Renal cortical epithelial cell (primary cell): ENCODE results near the gene ANKRD35. TPM values are rescaled to one million over a fixed set of nuclear protein-coding genes. Genes with fewer than 3 reads are reported as not detected.
"Not testable (repeated sequence)": the region's sequence is repeated elsewhere in the genome, so short reads cannot be mapped to it uniquely, and the experiment has no call there.

ENCODE experiments used
- DNase-seq: peaks from one replicate; pipeline ENCODE4 v3.0.0-alpha.2; 2011; ENCODE audit warnings: low read depth
- total RNA-seq: library from RNA; depleted of rRNA; stranded (reverse); fragments of >200 nt; gene quantifications from 2 replicates; pipeline ENCODE4 v1.2.3, GENCODE V29; 2014

The ANKRD35 gene
- total RNA-seq, 1 donor from 2014 or later: 0.10 TPM

DNA sequence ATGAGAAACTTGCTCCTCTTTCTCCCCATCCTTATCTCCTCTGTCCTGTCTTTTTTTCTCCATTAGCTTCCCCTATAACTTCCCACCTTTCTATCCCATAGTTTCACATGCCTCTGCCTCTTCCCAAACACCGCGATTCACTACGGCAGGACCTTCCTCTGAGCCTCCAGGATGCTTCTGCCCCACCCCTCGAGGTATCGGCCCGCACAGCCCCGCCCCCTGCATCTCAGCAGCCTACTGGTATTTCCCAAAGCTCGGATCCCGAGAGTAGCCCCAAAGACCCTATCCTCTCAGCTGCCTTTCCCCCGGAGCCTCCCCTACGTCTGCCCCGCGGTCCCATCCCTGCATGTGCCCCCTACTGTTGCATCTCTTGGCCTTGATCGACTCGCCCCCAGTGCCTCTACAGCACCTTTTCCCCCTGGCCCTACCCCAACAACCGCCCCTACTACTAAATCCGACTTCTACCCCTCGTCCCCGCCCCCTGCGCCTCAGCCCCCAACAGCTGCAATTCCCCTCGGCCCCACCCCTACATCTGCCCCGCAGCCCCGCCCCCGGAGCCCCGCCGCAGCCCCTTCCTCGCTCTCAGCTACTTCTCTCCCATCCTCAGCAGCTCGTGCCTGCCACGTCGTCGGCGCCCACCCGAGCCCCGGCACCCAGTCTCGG, 27.3 kb downstream of the ANKRD35 start:
- DNase-seq: no peak

DNA sequence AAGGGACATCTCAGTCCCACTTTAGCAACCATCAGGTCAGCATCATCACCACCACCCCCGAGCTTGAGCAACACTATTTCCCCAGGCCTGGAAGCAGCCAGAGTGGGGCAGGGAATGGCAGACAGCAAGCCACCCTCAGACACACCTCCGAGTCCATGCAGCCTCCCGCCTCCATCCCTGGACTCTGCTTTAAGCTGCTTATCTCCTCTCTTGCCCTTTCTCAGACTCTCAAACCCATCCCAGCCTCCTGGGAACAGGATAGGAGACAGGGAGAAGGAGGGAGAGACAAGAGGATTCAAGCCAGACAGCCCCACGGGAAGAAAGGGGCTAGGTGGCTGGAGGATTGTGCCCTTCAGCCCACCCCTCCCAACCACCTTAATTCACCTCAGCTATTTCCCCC, 28.5 kb downstream of the ANKRD35 start:
- no peak for DNase-seq

DNA sequence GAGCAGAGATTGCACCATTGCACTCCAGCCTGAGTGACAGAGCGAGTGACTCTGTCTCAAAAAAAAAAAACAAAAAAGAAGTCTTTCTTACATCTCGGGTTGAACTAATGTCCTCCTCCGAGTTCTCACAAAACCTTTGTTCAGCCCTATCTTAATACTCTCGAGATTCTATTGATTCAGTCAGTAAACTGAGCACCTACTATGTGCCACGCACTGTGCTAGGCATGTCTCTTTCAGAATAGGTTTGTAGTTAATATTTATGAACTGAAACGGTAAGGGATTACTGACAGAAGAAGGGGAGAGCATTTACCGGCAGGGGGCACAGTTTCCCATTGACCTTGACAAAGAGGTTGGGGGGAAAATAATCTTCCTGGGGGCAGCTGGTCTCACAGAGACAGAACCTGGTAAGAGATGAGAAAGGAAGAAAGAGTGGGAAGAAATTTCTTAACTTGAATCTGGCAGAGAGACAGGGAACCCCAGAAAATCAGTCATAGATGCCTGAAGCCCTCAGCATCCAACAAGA, 30.2 kb downstream of the ANKRD35 start:
- DNase-seq: no peak

DNA sequence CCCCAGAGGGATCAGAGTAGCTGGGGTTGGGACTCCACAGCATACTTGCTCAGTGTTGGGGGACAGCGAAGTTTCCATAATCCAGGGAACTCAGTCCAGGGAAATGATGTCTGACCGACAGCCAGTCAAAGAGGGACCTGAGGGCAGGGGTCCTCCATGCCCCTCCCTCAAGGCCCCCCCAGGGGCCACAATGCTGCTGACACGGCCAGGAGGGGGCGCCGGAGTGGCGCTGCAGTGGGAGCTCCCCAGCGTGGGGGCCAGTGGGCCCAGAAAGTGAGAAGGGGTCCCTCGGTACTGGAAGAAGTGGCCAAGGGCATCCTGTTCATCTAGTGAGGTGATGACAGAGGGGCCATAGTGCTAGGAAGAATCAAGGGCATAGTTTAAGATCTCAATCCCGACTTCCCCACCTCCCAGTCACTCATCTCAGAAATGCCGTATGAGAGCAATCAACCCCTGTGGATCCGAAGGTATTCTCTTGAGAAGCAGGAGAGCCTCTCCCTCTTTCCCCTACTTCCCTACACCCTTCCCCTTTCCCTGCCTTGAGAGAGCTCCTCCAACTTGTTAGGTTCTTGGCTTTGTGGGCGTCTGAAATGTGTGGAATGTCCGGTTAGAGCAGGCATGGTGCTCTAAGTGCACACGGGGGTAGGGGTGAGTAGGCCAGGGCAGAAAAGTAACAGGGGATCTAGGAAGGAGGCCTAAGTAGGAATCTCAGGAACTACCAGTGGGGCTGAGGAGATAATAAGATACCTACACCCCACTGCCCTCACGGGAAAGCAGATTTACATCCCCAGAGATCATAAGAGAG, 36.1 kb downstream of the ANKRD35 start:
- peak; percentile 77 for DNase-seq

DNA sequence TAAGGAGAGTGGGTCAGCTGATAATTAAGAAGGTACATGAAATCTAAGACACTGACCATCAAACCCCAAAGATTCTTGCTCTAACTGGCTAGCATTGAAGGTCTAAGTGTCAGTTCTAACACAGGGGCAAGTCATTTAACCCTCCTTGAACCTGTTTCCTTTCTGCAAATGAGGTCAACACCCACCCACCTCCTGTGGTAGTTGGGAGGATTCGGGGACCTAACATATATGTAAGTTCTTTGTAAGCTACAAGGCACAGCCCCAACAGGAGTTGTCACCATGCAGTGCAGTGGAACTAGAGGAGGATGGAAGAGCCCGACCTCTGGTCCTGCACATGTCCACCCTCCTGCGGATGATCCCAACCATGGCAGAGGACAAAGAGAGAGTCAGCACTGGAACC, 37.8 kb downstream of the ANKRD35 start:
- DNase-seq: no peak

DNA sequence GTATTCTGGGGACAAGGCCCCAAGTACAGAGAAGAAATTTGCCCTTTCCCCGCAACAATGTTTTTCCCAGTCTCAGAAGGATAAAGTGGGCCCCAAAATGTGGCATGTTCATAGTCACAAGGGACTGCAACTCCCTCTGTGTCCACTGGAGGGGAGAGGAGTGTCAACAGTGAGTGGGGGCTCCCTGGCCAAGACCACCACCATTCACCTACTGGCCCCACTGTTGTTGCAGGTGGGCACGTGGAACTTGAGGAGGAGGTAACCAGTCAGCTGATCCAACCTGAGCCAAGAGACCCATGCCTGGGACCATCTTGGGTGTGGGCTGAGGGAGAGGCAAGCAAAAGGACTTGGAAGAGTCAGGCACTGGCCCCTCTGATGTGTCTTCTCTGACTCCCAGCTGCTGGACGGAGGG, 39.5 kb downstream of the ANKRD35 start:
- no peak for DNase-seq

DNA sequence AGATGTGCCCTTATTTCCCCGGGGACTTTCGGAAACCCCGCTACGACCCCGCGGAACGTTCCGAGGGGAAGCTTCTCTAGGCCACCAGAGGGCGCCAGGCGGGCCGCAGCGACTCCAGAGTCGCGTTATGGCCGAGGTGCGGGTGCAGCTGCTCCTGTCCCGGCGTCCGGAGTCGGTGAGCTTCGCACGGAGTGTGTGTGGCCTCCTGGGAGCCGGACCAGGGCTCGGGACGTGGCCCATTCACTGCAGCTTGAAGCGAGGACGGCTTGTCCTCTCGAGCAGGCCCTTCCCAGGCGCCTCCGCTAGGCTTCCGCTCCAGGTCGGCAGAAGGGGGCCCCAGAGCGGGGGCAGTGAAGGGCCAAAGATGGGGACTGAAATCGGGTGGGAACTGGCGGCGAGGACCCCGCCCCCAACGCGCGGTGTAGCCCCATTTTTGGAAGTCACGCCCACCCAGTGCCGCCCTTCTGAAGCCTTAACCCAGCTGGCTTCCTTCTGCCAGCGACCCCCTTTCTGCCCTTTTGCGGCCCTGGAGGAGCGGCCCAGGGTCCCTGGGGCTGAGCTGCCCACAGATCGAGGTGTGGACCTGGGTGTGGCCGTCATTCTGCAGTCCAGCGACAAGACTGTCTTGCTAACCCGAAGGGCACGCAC, 40.0 kb downstream of the ANKRD35 start, which contains the start of gene NUDT17:
NUDT17 (plus strand) TSS at position 117 of the 648 bp plus-strand sequence; CDS start at position 128, 11 bp downstream.
- peak; percentile 31 for DNase-seq

DNA sequence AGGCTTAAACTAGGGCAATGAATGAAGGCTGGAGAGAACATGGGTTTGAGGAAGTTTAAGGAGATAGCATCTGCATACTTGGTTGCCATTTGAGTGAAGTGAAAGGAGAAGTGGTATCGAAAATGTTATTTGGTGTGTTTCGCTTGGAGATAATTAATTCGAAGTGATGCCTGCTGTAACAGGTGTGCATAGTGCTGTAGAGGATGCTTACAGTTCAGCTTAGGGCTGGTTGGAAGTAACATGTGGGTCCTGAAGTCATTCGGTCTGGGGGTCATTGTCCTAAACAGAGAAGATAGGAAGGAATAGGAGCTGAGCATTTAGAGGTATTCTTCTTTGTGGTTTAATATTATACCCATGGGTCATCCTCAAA, 40.5 kb downstream of the ANKRD35 start:
- no peak for DNase-seq

DNA sequence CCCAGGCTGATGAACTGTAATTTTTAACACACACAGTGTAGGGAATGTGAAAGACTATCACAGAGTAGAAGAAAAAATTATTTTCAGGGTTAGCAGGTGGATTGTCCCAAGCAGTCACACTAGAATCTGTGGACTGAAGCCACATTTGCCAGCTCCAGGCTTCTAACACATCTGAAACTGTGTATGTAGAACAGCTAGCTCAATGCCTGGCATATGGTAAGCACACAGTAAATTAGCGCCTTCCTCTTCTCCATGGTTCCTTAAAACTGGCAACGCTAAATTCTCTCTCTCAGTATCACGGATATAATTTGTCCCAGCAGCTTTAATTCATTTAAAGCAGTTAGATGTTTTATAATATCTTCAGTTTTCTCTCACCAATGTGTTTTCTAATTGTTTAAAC, 42.6 kb downstream of the ANKRD35 start:
- no peak for DNase-seq

DNA sequence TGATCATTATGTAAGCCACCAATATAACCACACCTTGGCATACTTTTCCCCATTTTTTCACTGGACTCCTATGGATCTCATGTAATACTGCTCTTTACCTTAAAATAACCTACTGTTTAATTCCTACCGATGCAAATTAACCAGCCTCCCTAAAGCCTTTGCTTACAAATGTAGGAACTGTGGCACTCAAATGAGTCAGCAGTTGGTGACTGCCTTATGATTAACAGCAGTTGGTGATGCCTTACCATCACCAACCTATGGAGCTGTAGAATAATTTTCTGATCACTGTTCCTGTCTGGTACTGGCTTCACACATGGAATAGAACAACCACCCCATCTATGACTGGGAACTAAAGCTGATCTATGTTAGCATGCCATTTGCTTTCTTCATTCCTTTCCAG, 48.0 kb downstream of the ANKRD35 start:
- no peak for DNase-seq

DNA sequence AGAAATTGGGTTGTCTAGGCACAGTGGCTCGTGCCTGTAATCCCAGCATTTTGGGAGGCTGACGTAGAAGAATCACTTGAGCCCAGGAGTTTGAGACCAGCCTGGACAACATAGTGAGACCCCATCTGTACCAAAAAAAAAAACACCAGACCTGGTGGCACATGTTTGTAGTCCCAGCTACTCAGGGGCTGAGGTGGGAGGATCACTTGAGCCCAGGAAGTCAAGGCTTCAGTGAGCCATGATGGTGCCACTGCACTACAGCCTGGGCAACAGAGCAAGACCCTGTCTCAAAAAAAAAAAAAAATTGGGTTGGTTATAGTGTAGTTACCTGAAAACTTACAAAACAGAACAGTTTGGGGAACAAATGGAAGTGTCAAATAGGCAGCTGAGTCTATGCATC, 54.9 kb downstream of the ANKRD35 start:
- DNase-seq: not testable (repeated sequence)

DNA sequence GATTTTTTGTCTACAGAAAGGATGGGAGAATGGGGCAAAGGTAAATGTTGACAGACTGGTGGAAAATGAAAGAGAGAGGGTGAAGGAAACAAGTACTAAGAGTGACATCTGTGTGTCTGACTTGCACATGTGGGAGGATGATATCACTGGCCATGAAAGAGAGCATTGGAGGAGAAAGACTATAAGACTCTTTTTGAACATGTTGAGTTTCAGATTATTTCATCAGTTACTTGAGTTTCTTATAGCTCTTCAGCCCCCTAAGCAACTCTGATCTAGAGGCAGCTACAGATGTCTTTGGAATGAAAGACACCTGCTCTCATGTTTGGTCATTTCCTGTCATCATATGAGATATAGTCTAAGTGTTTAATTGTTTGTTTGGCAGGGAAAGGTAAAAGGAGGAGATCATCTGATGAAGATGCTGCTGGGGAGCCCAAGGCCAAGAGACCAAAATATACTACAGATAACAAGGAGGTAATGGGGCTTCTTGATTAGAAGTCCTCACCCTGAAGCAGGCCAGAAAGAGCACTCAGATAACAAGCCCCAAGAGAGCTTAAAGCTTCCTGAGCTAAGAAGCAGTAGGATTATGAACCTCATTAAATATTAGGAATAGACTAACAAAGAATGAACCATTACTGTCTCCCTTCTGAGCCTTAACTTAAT, 57.2 kb downstream of the ANKRD35 start:
- no peak for DNase-seq

DNA sequence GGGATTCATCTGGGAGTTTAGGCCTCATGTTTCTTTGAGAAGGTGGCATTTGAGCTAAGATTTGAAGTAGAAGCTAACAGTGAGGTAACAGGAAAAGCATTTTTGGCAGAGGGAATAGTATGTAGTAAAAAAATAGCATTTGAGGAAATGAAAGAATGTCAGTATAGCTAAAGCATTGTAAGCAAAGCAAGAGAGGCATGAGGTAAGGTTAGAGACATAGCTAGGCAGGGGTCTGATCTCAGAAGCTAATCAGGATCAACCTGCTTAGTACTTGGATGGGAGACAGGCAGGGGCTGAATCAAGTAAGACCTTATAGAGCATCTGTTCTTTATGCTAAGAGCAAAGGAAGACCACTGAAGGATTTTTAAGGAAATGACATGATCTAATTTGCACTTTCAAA, 57.7 kb downstream of the ANKRD35 start:
- DNase-seq: no peak

DNA sequence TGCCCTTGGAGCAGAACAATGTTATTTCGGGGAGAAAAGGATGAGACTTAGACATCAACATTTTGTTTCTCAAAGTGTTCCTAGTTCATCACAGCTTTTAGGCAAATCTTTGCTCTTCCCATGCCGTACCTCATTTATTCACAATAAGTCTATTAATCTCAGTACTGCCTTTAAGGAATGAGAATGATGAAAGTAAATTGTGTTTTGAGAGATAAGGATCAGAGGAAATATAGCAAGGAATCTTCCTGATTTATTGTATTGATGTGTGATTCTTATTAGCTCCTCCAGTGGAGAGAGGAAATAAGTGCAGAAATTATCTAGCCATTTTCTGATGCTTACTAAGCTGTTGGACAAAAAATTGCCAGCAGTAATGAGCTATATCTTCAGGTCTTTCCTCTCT, 59.6 kb downstream of the ANKRD35 start:
- DNase-seq: no peak

DNA sequence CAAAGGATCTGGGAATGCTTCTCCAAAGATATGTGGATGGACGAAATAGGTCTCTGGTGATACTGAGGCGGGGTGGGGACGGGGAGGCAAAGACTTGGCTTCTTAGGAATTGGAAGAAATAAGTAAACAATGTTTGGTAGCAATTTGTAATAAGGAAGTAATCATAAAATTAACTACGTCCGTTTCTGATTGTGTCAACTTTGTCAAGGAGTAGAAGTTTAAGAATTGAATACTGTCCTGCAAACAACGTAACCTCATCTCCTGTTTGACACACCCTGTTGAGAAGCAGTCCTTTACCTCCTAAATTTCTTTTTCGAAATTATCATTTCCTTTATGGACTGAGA, 61.2 kb downstream of the ANKRD35 start:
- DNase-seq: no peak

DNA sequence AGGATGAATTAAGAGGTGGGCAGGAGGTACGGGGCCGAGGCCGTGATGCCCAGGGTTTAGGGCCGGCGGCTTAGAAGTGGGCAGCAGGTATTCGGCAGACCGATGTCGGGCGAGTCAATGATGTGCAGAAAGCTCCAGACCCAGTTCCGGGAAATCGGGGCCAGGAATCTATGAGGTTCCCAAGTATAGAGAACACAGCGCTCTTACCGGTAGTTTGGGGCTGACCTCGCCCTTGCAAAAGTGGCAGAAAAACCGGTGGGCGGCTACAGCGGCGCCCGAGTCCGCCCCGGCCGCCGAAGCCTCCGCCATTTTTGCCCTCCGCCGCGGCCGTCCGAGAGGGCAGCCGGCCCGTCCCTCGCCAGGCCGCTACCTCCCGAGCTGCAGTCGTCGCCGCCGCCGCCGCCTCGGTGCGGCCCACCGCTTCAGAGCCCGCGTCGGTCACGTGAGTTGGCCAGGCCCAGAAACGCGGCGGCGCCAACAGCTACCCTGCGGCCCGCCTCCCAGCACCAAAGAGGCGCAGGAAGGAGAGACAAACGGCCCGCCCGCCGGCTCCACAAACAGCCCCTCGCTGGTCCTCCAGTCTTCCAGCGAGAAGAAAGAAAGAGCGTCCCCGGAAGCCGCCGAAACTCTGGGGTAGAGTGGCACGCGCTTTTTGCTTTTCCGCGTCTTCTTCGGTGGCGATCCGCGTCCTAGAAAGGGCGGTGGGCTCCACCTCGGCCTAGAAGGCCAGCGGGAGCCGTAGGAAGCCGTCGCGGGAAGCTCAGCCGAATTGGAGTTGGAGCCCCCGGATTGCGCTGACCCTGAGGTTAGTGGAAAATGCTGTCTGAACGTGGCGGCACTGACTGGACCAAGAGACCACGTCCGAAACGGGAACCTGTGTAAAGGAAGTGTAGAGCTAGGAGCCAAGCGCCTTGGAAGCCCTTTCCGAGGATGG, 61.8 kb downstream of the ANKRD35 start, which contains the start of the genes POLR3C and RNF115:
POLR3C (plus strand) TSS at position 636 of the 934 bp plus-strand sequence. CDS start 1,577 bp downstream, outside the sequence.
RNF115 (minus strand) TSS at position 531 of the 934 bp plus-strand sequence; CDS start at position 309, 222 bp downstream.
- DNase-seq: peak; percentile 67

DNA sequence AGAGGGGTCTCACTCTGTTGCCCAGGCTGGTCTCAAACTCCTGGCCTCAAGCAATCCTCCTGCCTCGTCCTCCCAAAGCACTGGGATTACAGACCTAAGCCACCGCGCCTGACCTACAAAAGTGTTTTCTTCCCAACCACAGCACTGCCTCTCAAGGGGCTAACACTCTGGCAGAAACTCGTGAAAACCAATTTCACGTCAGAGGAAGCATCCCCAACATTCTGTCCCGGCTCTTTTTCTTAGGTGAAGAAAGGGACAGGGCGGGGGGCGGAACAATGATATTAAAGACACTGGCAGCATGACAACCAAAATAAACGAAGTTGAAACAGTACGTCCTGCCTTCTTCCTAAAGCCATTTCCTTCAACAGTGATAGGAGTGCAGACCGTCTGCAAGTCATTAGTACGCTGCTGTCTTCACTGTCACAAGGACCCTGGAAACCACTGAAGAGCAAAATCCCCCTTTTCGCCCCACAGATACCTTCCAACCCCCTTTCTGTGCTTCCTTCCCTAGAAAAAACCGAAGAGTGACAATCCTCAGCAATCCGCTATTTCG, 62.8 kb downstream of the ANKRD35 start:
- DNase-seq: not testable (repeated sequence)

DNA sequence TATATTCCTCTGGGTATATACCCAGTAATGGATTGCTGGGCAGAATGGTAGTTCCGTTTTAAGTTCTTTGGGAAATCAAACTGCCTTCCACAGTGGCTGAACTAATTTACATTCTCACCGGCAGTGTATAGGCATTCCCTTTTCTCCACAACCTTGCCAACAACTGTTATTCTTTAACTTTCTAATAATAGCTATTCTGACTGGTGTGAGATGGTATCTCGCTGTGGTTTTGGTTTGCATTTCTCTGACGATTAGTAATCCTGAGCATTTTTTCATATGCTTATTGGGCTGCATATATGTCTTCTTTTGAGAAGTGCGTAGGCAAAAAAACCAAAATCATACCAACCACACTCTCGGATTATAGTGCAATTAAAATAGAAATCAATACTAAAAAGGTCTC, 67.6 kb downstream of the ANKRD35 start:
- peak; percentile 88 for DNase-seq
